Bronchial epithelial cell (primary cell): ENCODE data around the gene CALHM4. TPM values are rescaled to one million over a fixed set of nuclear protein-coding genes. Genes with fewer than 3 reads are reported as not detected.

Experiments
- DNase-seq: peaks from one replicate; pipeline ENCODE4 v3.0.0-alpha.2; 2010; ENCODE audit warnings: low read depth
- FAIRE-seq: peaks from 2 replicates; lab custom pipeline; 2011; peaks lifted over from hg19 to GRCh38; lab: Jason Lieb, UNC
- H3K27me3 ChIP-seq: 2 replicates; pipeline ENCODE4 v1.5.1; 2011; ENCODE audit warnings: low read length; ENCODE audit not compliant: control insufficient read depth, insufficient read depth
- H3K36me3 ChIP-seq: 2 replicates; pipeline ENCODE4 v1.5.1; 2011; ENCODE audit warnings: low read length; ENCODE audit not compliant: control insufficient read depth, insufficient read depth
- H3K4me3 ChIP-seq: 2 replicates; pipeline ENCODE4 v1.5.1; 2011; ENCODE audit warnings: mild to moderate bottlenecking, low read depth, low read length, control low read depth
- CTCF ChIP-seq: IDR thresholded peaks from 2 replicates; pipeline ENCODE4 v1.5.1; 2011; ENCODE audit warnings: mild to moderate bottlenecking, moderate library complexity, low read length, control low read depth, inconsistent platforms; ENCODE audit not compliant: insufficient read depth, severe bottlenecking
- total RNA-seq: library from RNA; depleted of rRNA; stranded (reverse); fragments of >200 nt; gene quantifications from 2 replicates; pipeline ENCODE4 v1.2.1, GENCODE V29; 2014

Gene CALHM4
- total RNA-seq, 1 donor from 2014 or later, result under 0.01 TPM

- DNase-seq (no peak), FAIRE-seq (no peak)
- no peaks in the 10 kb centered on the region for H3K36me3 ChIP-seq
- H3K27me3 ChIP-seq, result no peaks in the 10 kb centered on the region
- TF ChIP-seq CTCF, result no peak
- H3K4me3 ChIP-seq, result peak overlapping the region; percentile 15
Observed at GRCh38 chr6:116564921-116565872, 11.6 kb downstream of the CALHM4 start.

GRCh38 chr6:116568111-116568510, 14.6 kb downstream of the CALHM4 start:
- TF ChIP-seq CTCF, result no peak
- no peak for DNase-seq
- FAIRE-seq, result no peak

DNA sequence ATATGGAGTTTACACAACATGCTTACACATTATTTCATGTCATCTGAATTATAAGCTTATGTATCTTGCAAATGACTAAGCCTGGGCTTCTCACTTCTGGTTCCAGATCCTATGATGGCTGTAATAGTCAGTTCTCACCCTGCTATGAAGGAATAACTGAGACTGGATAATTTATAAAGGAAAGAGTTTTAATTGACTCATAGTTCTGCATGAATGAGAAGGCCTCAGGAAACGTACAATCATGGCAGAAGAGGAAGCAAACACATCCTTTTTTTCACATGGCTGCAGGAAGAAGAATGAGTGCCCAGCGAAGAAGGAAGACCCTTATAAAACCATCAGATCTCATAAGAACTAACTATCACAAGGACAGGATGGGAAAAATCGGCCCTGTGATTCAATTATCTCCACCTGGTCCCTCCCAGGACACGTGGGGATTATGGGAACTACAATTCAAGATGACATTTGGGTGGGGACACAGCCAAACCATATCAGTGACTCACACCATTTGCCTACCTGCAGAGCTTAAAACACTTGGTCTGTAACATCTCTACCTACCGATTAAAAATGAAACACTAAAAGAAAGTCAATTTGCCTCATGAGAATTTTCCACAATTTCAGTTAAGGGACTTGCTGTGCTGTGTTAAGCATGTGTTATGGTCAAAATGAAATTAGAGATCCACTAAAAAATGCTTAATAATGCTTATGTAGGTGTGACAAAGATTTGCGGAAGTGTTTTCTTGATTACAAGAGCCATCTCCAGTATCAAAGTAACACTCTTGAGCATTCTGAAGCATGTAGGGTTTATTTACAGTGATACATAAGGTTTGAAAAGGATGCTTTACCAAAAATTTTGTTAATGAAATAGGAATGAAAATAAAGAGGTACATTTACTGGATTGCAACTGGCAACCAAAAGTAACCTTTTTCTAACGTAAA, 15.5 kb downstream of the CALHM4 start:
- Histone ChIP-seq H3K27me3 (no peaks in the 10 kb centered on the region), H3K36me3 (no peaks in the 10 kb centered on the region), H3K4me3 (no peak overlapping the region)
- TF ChIP-seq CTCF, result no peak
- DNase-seq (peak; percentile 20), FAIRE-seq (no peak)

More at GRCh38 chr6:116568111-116568510, 14.6 kb downstream of the CALHM4 start:
- Histone ChIP-seq H3K27me3 (no peaks in the 10 kb centered on the region), H3K4me3 (no peak overlapping the region), H3K36me3 (no peaks in the 10 kb centered on the region)

GRCh38 chr6:116570856-116571682, 17.5 kb downstream of the CALHM4 start, which contains the start of gene RWDD1:
RWDD1 (plus strand) TSS chr6:116571504; CDS start chr6:116571583, 79 bp downstream.
- peak; percentile 95 for DNase-seq
- Histone ChIP-seq H3K36me3 (peaks cover 1% of the 10 kb centered on the region), H3K27me3 (no peaks in the 10 kb centered on the region), H3K4me3 (peak within 1 kb of the TSS; percentile 81)
- no peak for FAIRE-seq
- TF ChIP-seq CTCF, result peak; percentile 27

- Histone ChIP-seq H3K36me3 (peaks cover 1% of the 10 kb centered on the region), H3K27me3 (no peaks in the 10 kb centered on the region), H3K4me3 (peak overlapping the region; percentile 81)
- DNase-seq, result no peak
- TF ChIP-seq CTCF, result no peak
- FAIRE-seq, result no peak
Observed at GRCh38 chr6:116571683-116572000, 18.1 kb downstream of the CALHM4 start.
